HepG2 (cell line): ENCODE results near the gene PROC. TPM values are rescaled to one million over a fixed set of nuclear protein-coding genes. Genes with fewer than 3 reads are reported as not detected.
A peak's percentile ranks its signal among the peaks of the same experiment; 100 is the strongest.

Source experiments
- ATAD3A ChIP-seq: sonication (generic); formaldehyde crosslinking; IDR thresholded peaks from 2 replicates; pipeline ENCODE4 v1.4.0; 2020; ENCODE audit warnings: missing genetic modification reagents
- FOXO1 ChIP-seq: sonication (generic); formaldehyde crosslinking; IDR thresholded peaks from 2 replicates; pipeline ENCODE4 v1.4.0; 2020; ENCODE audit warnings: missing genetic modification reagents
- GFI1 ChIP-seq: sonication (generic); formaldehyde crosslinking; IDR thresholded peaks from 2 replicates; pipeline ENCODE4 v1.5.0; 2020; ENCODE audit warnings: missing genetic modification reagents, mild to moderate bottlenecking, borderline replicate concordance
- HBP1 ChIP-seq: IDR thresholded peaks from 2 replicates; pipeline ENCODE4 v1.6.1; 2016; ENCODE audit warnings: low read depth, control low read depth
- ISL2 ChIP-seq: sonication (generic); formaldehyde crosslinking; IDR thresholded peaks from 2 replicates; pipeline ENCODE4 v1.5.0; 2020; ENCODE audit warnings: missing genetic modification reagents
- KDM4B ChIP-seq: sonication (generic); formaldehyde crosslinking; IDR thresholded peaks from 2 replicates; pipeline ENCODE4 v1.4.0; 2020; ENCODE audit warnings: missing genetic modification reagents
- NAIF1 ChIP-seq: sonication (generic); formaldehyde crosslinking; IDR thresholded peaks from 2 replicates; pipeline ENCODE4 v1.5.0; 2020; ENCODE audit warnings: mild to moderate bottlenecking, missing genetic modification reagents, borderline replicate concordance
- NR2C2 ChIP-seq: sonication (generic); formaldehyde crosslinking; IDR thresholded peaks from 2 replicates; pipeline ENCODE4 v1.4.0; 2020; ENCODE audit warnings: missing genetic modification reagents, mild to moderate bottlenecking, moderate library complexity, borderline replicate concordance
- RFXAP ChIP-seq: sonication (generic); formaldehyde crosslinking; IDR thresholded peaks from 2 replicates; pipeline ENCODE4 v1.4.0; 2020; ENCODE audit warnings: missing genetic modification reagents, borderline replicate concordance
- TEAD3 ChIP-seq: optimal IDR thresholded peaks from 2 replicates; pipeline ENCODE3; 2016; ENCODE audit warnings: borderline replicate concordance
- TFAP4 ChIP-seq: sonication (generic); IDR thresholded peaks from 2 replicates; pipeline ENCODE4 v1.6.1; 2016; ENCODE audit warnings: low read depth, borderline replicate concordance
- THAP9 ChIP-seq: sonication (generic); formaldehyde crosslinking; IDR thresholded peaks from 2 replicates; pipeline ENCODE4; 2020; ENCODE audit warnings: missing genetic modification reagents, mild to moderate bottlenecking, borderline replicate concordance
- ZKSCAN1 ChIP-seq: fragments of 150-350 bp; IDR thresholded peaks from 2 replicates; pipeline ENCODE4 v1.6.1; 2014; ENCODE audit warnings: low read length
- ZNF207 ChIP-seq: fragments of 450-650 bp; IDR thresholded peaks from 2 replicates; pipeline ENCODE4 v1.6.1; 2016; ENCODE audit warnings: antibody characterized with exemption, borderline replicate concordance
- ZNF253 ChIP-seq: sonication (generic); formaldehyde crosslinking; IDR thresholded peaks from 2 replicates; pipeline ENCODE4 v1.8.0; 2022; ENCODE audit warnings: mild to moderate bottlenecking, missing genetic modification reagents, borderline replicate concordance
- ZNF263 ChIP-seq: sonication (generic); formaldehyde crosslinking; IDR thresholded peaks from 2 replicates; pipeline ENCODE4 v1.4.0; 2020; ENCODE audit warnings: missing genetic modification reagents
- ZNF274 ChIP-seq: sonication (generic); formaldehyde crosslinking; IDR thresholded peaks from 2 replicates; pipeline ENCODE4 v1.5.1; 2020; ENCODE audit warnings: mild to moderate bottlenecking, missing genetic modification reagents
- ZNF33A ChIP-seq: sonication (generic); formaldehyde crosslinking; IDR thresholded peaks from 2 replicates; pipeline ENCODE4 v1.5.1; 2020; ENCODE audit warnings: missing genetic modification reagents, mild to moderate bottlenecking, moderate library complexity, borderline replicate concordance
- ZNF749 ChIP-seq: sonication (generic); formaldehyde crosslinking; IDR thresholded peaks from 2 replicates; pipeline ENCODE4 v1.8.0; 2022; ENCODE audit warnings: mild to moderate bottlenecking, missing genetic modification reagents, moderate library complexity, borderline replicate concordance
- ZNF772 ChIP-seq: sonication (generic); formaldehyde crosslinking; IDR thresholded peaks from 2 replicates; pipeline ENCODE4 v1.5.0; 2020; ENCODE audit warnings: mild to moderate bottlenecking, missing genetic modification reagents
- polyA plus RNA-seq, 8 experiments: library from polyadenylated mRNA; depleted of rRNA in 3 of 8; stranded (reverse) in 7 of 8; unstranded in 1 of 8; fragments of >200 nt; fragmentation: Illumina TruSeq in 4 of 8; extraction: Trizol in 4 of 8; gene quantifications; 2 replicates each; pipeline versions ENCODE4 v1.2.1 to v1.2.3, GENCODE V29; 2011 to 2016; ENCODE audit warnings: low read depth in 4 of 8, missing spikeins in 1 of 8, mixed read lengths in 1 of 8; ENCODE audit not compliant: insufficient read depth in 1 of 8
- total RNA-seq, 5 experiments: library from RNA; depleted of rRNA; stranded (reverse); fragments of >200 nt; fragmentation: Illumina TruSeq; extraction: Trizol; gene quantifications; 2 replicates each; pipeline ENCODE4 v1.2.3, GENCODE V29; 2016; ENCODE audit warnings: low read depth in 1 of 5
- TF ChIP-seq, protein P1 (sequence below): sonication (generic); formaldehyde crosslinking; IDR thresholded peaks from 2 replicates; pipeline ENCODE4 v1.5.0; 2020; ENCODE audit warnings: mild to moderate bottlenecking, missing genetic modification reagents, moderate library complexity

The PROC gene
- total and polyA plus RNA-seq, 2 of the 13 experiments (the other 11 are each of a cell fraction or from before 2014, with no cell fraction given): 134 to 185 TPM

GRCh38 chr2:127453392-127454171, 35.4 kb downstream of the PROC start (continued):
- peak; percentile 58; the same call in 1 of the 2 replicates for TF ChIP-seq THAP9 (CRISPR knock-in tag)
- TF ChIP-seq TEAD3 (CRISPR knock-in tag): peak; percentile 22
- 0 out of 2 replicates have a peak, but pooled peaks have one; percentile 15 for TF ChIP-seq ISL2 (CRISPR knock-in tag)
- no peak; the same call in 1 of the 2 replicates for TF ChIP-seq FOXO1 (CRISPR knock-in tag)
- no peak for TF ChIP-seq ZNF33A (CRISPR knock-in tag)
- no peak; the same call in 1 of the 2 replicates for TF ChIP-seq KDM4B
- TF ChIP-seq ZNF274 (CRISPR knock-in tag): no peak; the same call in 1 of the 2 replicates
- TF ChIP-seq TFAP4: peak; percentile 88
- TF ChIP-seq ZNF207: no peak
- TF ChIP-seq RFXAP (CRISPR knock-in tag): peak; percentile 63; the same call in 1 of the 2 replicates
- TF ChIP-seq HBP1 (CRISPR knock-in tag): peak; percentile 69; the same call in 1 of the 2 replicates
- TF ChIP-seq ZNF253 (CRISPR knock-in tag): no peak; the same call in 1 of the 2 replicates
- TF ChIP-seq ZNF263 (CRISPR knock-in tag): peak; percentile 14
- TF ChIP-seq GFI1 (CRISPR knock-in tag): peak; percentile 86
- TF ChIP-seq, protein P1, sequence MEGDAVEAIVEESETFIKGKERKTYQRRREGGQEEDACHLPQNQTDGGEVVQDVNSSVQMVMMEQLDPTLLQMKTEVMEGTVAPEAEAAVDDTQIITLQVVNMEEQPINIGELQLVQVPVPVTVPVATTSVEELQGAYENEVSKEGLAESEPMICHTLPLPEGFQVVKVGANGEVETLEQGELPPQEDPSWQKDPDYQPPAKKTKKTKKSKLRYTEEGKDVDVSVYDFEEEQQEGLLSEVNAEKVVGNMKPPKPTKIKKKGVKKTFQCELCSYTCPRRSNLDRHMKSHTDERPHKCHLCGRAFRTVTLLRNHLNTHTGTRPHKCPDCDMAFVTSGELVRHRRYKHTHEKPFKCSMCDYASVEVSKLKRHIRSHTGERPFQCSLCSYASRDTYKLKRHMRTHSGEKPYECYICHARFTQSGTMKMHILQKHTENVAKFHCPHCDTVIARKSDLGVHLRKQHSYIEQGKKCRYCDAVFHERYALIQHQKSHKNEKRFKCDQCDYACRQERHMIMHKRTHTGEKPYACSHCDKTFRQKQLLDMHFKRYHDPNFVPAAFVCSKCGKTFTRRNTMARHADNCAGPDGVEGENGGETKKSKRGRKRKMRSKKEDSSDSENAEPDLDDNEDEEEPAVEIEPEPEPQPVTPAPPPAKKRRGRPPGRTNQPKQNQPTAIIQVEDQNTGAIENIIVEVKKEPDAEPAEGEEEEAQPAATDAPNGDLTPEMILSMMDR (CRISPR knock-in tag): peak; percentile 94
- TF ChIP-seq ATAD3A (CRISPR knock-in tag): no peak
- TF ChIP-seq NAIF1 (CRISPR knock-in tag): peak; percentile 79; the same call in 1 of the 2 replicates
- TF ChIP-seq NR2C2: peak; percentile 44; the same call in 1 of the 2 replicates
- 0 out of 2 replicates have a peak, but pooled peaks have one; percentile 44 for TF ChIP-seq ZNF749 (CRISPR knock-in tag)
- no peak for TF ChIP-seq ZNF772 (CRISPR knock-in tag)
- no peak for TF ChIP-seq ZKSCAN1
